ENCODE measurements around the gene CTNNA2. TPM values are rescaled to one million over a fixed set of nuclear protein-coding genes. Genes with fewer than 3 reads are reported as not detected.
"Not testable (repeated sequence)": the region's sequence is repeated elsewhere in the genome, so short reads cannot be mapped to it uniquely, and the experiment has no call there.

CTNNA2 gene
- total RNA-seq, 1 experiment from 2014 or later = 7.2 TPM

GRCh38 chr2:80098503-80098902 lies 585.7 kb downstream of the CTNNA2 start:
- in situ Hi-C loops (cut with HindIII; ENCODE audit: low pct_unique_long_range_greater_than_20kb, low sequenced_read_pairs); DNase-seq (ENCODE audit: low read depth, low spot score): not testable (repeated sequence)

- in situ Hi-C loops (cut with HindIII; ENCODE audit: low pct_unique_long_range_greater_than_20kb, low sequenced_read_pairs) = no loop called here
- DNase-seq (ENCODE audit: low read depth, low spot score) = no peak
These were observed 589.2 kb downstream of the CTNNA2 start for GRCh38 chr2:80102026-80102425.

GRCh38 chr2:80105015-80105640 lies 592.3 kb downstream of the CTNNA2 start:
- in situ Hi-C loops (cut with HindIII; ENCODE audit: low pct_unique_long_range_greater_than_20kb, low sequenced_read_pairs) = no loop called here

GRCh38 chr2:80111185-80111584 lies 598.3 kb downstream of the CTNNA2 start:
- in situ Hi-C loops (cut with HindIII; ENCODE audit: low pct_unique_long_range_greater_than_20kb, low sequenced_read_pairs) = no loop called here

More at GRCh38 chr2:80105015-80105640, 592.3 kb downstream of the CTNNA2 start:
- DNase-seq (ENCODE audit: low read depth, low spot score) = no peak

GRCh38 chr2:80112790-80113189 lies 599.9 kb downstream of the CTNNA2 start:
- in situ Hi-C loops (cut with HindIII; ENCODE audit: low pct_unique_long_range_greater_than_20kb, low sequenced_read_pairs) = no loop called here
- DNase-seq (ENCODE audit: low read depth, low spot score) = no peak

More at GRCh38 chr2:80111185-80111584, 598.3 kb downstream of the CTNNA2 start:
- no peak for DNase-seq (ENCODE audit: low read depth, low spot score)

GRCh38 chr2:80113399-80113798 lies 600.5 kb downstream of the CTNNA2 start:
- no peak for DNase-seq (ENCODE audit: low read depth, low spot score)
- in situ Hi-C loops (cut with HindIII; ENCODE audit: low pct_unique_long_range_greater_than_20kb, low sequenced_read_pairs) = no loop called here

GRCh38 chr2:80114812-80115211 lies 602.0 kb downstream of the CTNNA2 start:
- in situ Hi-C loops (cut with HindIII; ENCODE audit: low pct_unique_long_range_greater_than_20kb, low sequenced_read_pairs) = no loop called here
- DNase-seq (ENCODE audit: low read depth, low spot score) = no peak

- in situ Hi-C loops (cut with HindIII; ENCODE audit: low pct_unique_long_range_greater_than_20kb, low sequenced_read_pairs) = no loop called here
- DNase-seq (ENCODE audit: low read depth, low spot score) = no peak
These were observed 604.5 kb downstream of the CTNNA2 start for GRCh38 chr2:80117401-80117800.

GRCh38 chr2:80120866-80121265 lies 608.0 kb downstream of the CTNNA2 start:
- in situ Hi-C loops (cut with HindIII; ENCODE audit: low pct_unique_long_range_greater_than_20kb, low sequenced_read_pairs) = no loop called here
- DNase-seq (ENCODE audit: low read depth, low spot score) = no peak

- no peak for DNase-seq (ENCODE audit: low read depth, low spot score)
These were observed 609.8 kb downstream of the CTNNA2 start for GRCh38 chr2:80122675-80123074.

GRCh38 chr2:80126596-80127189 lies 613.8 kb downstream of the CTNNA2 start:
- in situ Hi-C loops (cut with HindIII; ENCODE audit: low pct_unique_long_range_greater_than_20kb, low sequenced_read_pairs) = no loop called here
- no peak for DNase-seq (ENCODE audit: low read depth, low spot score)

More at GRCh38 chr2:80122675-80123074, 609.8 kb downstream of the CTNNA2 start:
- in situ Hi-C loops (cut with HindIII; ENCODE audit: low pct_unique_long_range_greater_than_20kb, low sequenced_read_pairs) = no loop called here

- DNase-seq (ENCODE audit: low read depth, low spot score) = no peak
- in situ Hi-C loops (cut with HindIII; ENCODE audit: low pct_unique_long_range_greater_than_20kb, low sequenced_read_pairs) = no loop called here
These were observed 615.2 kb downstream of the CTNNA2 start for GRCh38 chr2:80128080-80128479.

GRCh38 chr2:80132281-80132680 lies 619.4 kb downstream of the CTNNA2 start:
- in situ Hi-C loops (cut with HindIII; ENCODE audit: low pct_unique_long_range_greater_than_20kb, low sequenced_read_pairs) = no loop called here
- DNase-seq (ENCODE audit: low read depth, low spot score) = no peak

GRCh38 chr2:80135001-80135400 lies 622.1 kb downstream of the CTNNA2 start:
- in situ Hi-C loops (cut with HindIII; ENCODE audit: low pct_unique_long_range_greater_than_20kb, low sequenced_read_pairs) = no loop called here
- DNase-seq (ENCODE audit: low read depth, low spot score) = no peak

- in situ Hi-C loops (cut with HindIII; ENCODE audit: low pct_unique_long_range_greater_than_20kb, low sequenced_read_pairs) = no loop called here
- DNase-seq (ENCODE audit: low read depth, low spot score) = no peak
These were observed 623.5 kb downstream of the CTNNA2 start for GRCh38 chr2:80136338-80136737.

GRCh38 chr2:80139001-80139400 lies 626.1 kb downstream of the CTNNA2 start:
- in situ Hi-C loops (cut with HindIII; ENCODE audit: low pct_unique_long_range_greater_than_20kb, low sequenced_read_pairs) = no loop called here
- DNase-seq (ENCODE audit: low read depth, low spot score) = no peak

- no peak for DNase-seq (ENCODE audit: low read depth, low spot score)
- in situ Hi-C loops (cut with HindIII; ENCODE audit: low pct_unique_long_range_greater_than_20kb, low sequenced_read_pairs) = no loop called here
These were observed 628.3 kb downstream of the CTNNA2 start for GRCh38 chr2:80141007-80141726.

GRCh38 chr2:80145499-80145898 lies 632.6 kb downstream of the CTNNA2 start:
- in situ Hi-C loops (cut with HindIII; ENCODE audit: low pct_unique_long_range_greater_than_20kb, low sequenced_read_pairs) = no loop called here
- DNase-seq (ENCODE audit: low read depth, low spot score) = no peak

- DNase-seq (ENCODE audit: low read depth, low spot score); in situ Hi-C loops (cut with HindIII; ENCODE audit: low pct_unique_long_range_greater_than_20kb, low sequenced_read_pairs): not testable (repeated sequence)
These were observed 633.9 kb downstream of the CTNNA2 start for GRCh38 chr2:80146757-80147156.
